HG03558 (cell line): ENCODE measurements around the gene BRINP2.

Experiments
- ATAC-seq: cut with Tn5 transposase; IDR thresholded peaks from one replicate; pipeline ENCODE4 v1.9.1; 2021; ENCODE audit warnings: moderate number of reproducible peaks; ENCODE audit not compliant: unreplicated experiment; ENCODE audit errors: extremely low read depth

Gene BRINP2

GRCh38 chr1:177211231-177211630 lies 40.5 kb downstream of the BRINP2 start:
- ATAC-seq = no peak

- no peak for ATAC-seq
These were observed 45.9 kb downstream of the BRINP2 start for GRCh38 chr1:177216587-177217202.

- ATAC-seq = no peak
These were observed 49.0 kb downstream of the BRINP2 start for GRCh38 chr1:177219554-177220458.

GRCh38 chr1:177223359-177223758 lies 52.6 kb downstream of the BRINP2 start:
- no peak for ATAC-seq

GRCh38 chr1:177227978-177228692 lies 57.4 kb downstream of the BRINP2 start:
- no peak for ATAC-seq

- no peak for ATAC-seq
These were observed 57.9 kb downstream of the BRINP2 start for GRCh38 chr1:177228693-177229065.

- no peak for ATAC-seq
These were observed 59.0 kb downstream of the BRINP2 start for GRCh38 chr1:177229781-177230180.

GRCh38 chr1:177230228-177231016 lies 59.7 kb downstream of the BRINP2 start:
- no peak for ATAC-seq

- no peak for ATAC-seq
These were observed 64.6 kb downstream of the BRINP2 start for GRCh38 chr1:177235350-177235749.

- no peak for ATAC-seq
These were observed 66.2 kb downstream of the BRINP2 start for GRCh38 chr1:177236962-177237361.

GRCh38 chr1:177238967-177239366 lies 68.2 kb downstream of the BRINP2 start:
- no peak for ATAC-seq

- ATAC-seq = no peak
These were observed 69.0 kb downstream of the BRINP2 start for GRCh38 chr1:177239792-177240191.

- ATAC-seq = no peak
These were observed 73.0 kb downstream of the BRINP2 start for GRCh38 chr1:177243773-177244172.

GRCh38 chr1:177246710-177247580 lies 76.2 kb downstream of the BRINP2 start:
- ATAC-seq = no peak

- ATAC-seq = no peak
These were observed 76.9 kb downstream of the BRINP2 start for GRCh38 chr1:177247623-177248176.

- ATAC-seq = no peak
These were observed 77.5 kb downstream of the BRINP2 start for GRCh38 chr1:177248258-177248657.

- ATAC-seq = no peak
These were observed 78.5 kb downstream of the BRINP2 start for GRCh38 chr1:177249231-177249630.

- ATAC-seq = no peak
These were observed 82.1 kb downstream of the BRINP2 start for GRCh38 chr1:177252877-177253276.

- ATAC-seq = no peak
These were observed 84.7 kb downstream of the BRINP2 start for GRCh38 chr1:177255411-177255810.
